Neuronal stem cell (in vitro differentiated cells): ENCODE results near the gene SLC25A45.
"Not testable (repeated sequence)": the region's sequence is repeated elsewhere in the genome, so short reads cannot be mapped to it uniquely, and the experiment has no call there.

ENCODE experiments used
- DNase-seq: peaks from one replicate; pipeline ENCODE4 v3.0.0-alpha.2; 2013; ENCODE audit warnings: low spot score
- H2AFZ ChIP-seq: one replicate; pipeline ENCODE4 v1.6.1; 2013; ENCODE audit warnings: mild to moderate bottlenecking, low read length, inconsistent platforms
- H2AK5ac ChIP-seq: 2 replicates; pipeline ENCODE4 v1.6.1; 2013; ENCODE audit warnings: low read depth, mild to moderate bottlenecking, inconsistent platforms, low read length, moderate library complexity, mixed read lengths
- H2BK120ac ChIP-seq: 2 replicates; pipeline ENCODE4 v1.6.1; 2013; ENCODE audit warnings: low read depth, mild to moderate bottlenecking, inconsistent platforms, low read length, moderate library complexity, mixed read lengths
- H2BK12ac ChIP-seq: one replicate; pipeline ENCODE4 v1.6.1; 2013; ENCODE audit warnings: low read length, inconsistent platforms
- H2BK15ac ChIP-seq: 2 replicates; pipeline ENCODE4 v1.6.1; 2013; ENCODE audit warnings: mild to moderate bottlenecking, low read length, inconsistent platforms, mixed read lengths
- H2BK5ac ChIP-seq: one replicate; pipeline ENCODE4 v1.6.1; 2013; ENCODE audit warnings: inconsistent platforms, mild to moderate bottlenecking, low read length, moderate library complexity
- H3K14ac ChIP-seq: one replicate; pipeline ENCODE4 v1.6.1; 2013; ENCODE audit warnings: low read length, inconsistent platforms
- H3K18ac ChIP-seq: 2 replicates; pipeline ENCODE4 v1.6.1; 2013; ENCODE audit warnings: low read length, inconsistent platforms
- H3K23ac ChIP-seq: 2 replicates; pipeline ENCODE4 v1.6.1; 2013; ENCODE audit warnings: low read depth, mild to moderate bottlenecking, mixed read lengths, low read length, inconsistent platforms; ENCODE audit not compliant: poor library complexity
- H3K27ac ChIP-seq: replicated peaks from 3 replicates; pipeline ENCODE4 v1.5.1; 2013; ENCODE audit warnings: low read length, inconsistent platforms
- H3K27me3 ChIP-seq, 3 experiments: 2 replicates each; pipeline ENCODE4 v1.6.1; 2013; ENCODE audit warnings: low read length in 3 of 3, mild to moderate bottlenecking in 2 of 3, inconsistent platforms in 1 of 3, low read depth in 1 of 3, mixed read lengths in 1 of 3, moderate library complexity in 1 of 3; ENCODE audit not compliant: control insufficient read depth in 3 of 3, insufficient read depth in 3 of 3
- H3K36me3 ChIP-seq, 2 donors: replicated peaks in 1 of 2; 2 replicates each; pipeline ENCODE4 v1.6.1; 2013; ENCODE audit warnings: low read length in 2 of 2; ENCODE audit not compliant: control insufficient read depth in 2 of 2, insufficient read depth in 2 of 2
- H3K4ac ChIP-seq: 2 replicates; pipeline ENCODE4 v1.6.1; 2013; ENCODE audit warnings: inconsistent platforms, mild to moderate bottlenecking, low read length, moderate library complexity
- H3K4me1 ChIP-seq, 2 donors: 1 replicate in 1 of 2; 2 replicates in 1 of 2; pipeline ENCODE4 v1.6.1; 2013; ENCODE audit warnings: low read length in 2 of 2, low read depth in 1 of 2; ENCODE audit not compliant: control insufficient read depth in 2 of 2, insufficient read depth in 1 of 2
- H3K4me2 ChIP-seq: one replicate; pipeline ENCODE4 v1.6.1; 2013; ENCODE audit warnings: mild to moderate bottlenecking, low read length, inconsistent platforms; ENCODE audit not compliant: insufficient read depth, poor library complexity, severe bottlenecking
- H3K4me3 ChIP-seq, 2 donors: 2 replicates each; pipeline ENCODE4 v1.5.1; 2013; ENCODE audit warnings: low read length in 2 of 2, mild to moderate bottlenecking in 2 of 2, inconsistent platforms in 1 of 2, moderate library complexity in 1 of 2
- H3K79me1 ChIP-seq: one replicate; pipeline ENCODE4 v1.6.1; 2013; ENCODE audit warnings: low read depth, mild to moderate bottlenecking, inconsistent platforms, low read length, moderate library complexity
- H3K9ac ChIP-seq: one replicate; pipeline ENCODE4 v1.6.1; 2013; ENCODE audit warnings: mild to moderate bottlenecking, low read depth, low read length, inconsistent platforms; ENCODE audit not compliant: poor library complexity
- H3K9me3 ChIP-seq, 2 donors: replicated peaks in 1 of 2; 2 replicates each; pipeline versions ENCODE3 to v1.6.1; 2013; ENCODE audit warnings: low read length in 2 of 2, mild to moderate bottlenecking in 2 of 2, inconsistent platforms in 1 of 2, low read depth in 1 of 2, mixed read lengths in 1 of 2, moderate library complexity in 1 of 2; ENCODE audit not compliant: control insufficient read depth in 2 of 2, insufficient read depth in 1 of 2
- H4K8ac ChIP-seq: one replicate; pipeline ENCODE4 v1.6.1; 2013; ENCODE audit warnings: low read depth, mild to moderate bottlenecking, inconsistent platforms, low read length, moderate library complexity
- H4K91ac ChIP-seq: one replicate; pipeline ENCODE4 v1.6.1; 2013; ENCODE audit warnings: low read length, low read depth, mild to moderate bottlenecking, inconsistent platforms; ENCODE audit not compliant: poor library complexity
- WGBS, 2 donors: extraction: QIAGEN DNeasy Blood & Tissue Kit; methylation state at CpG; one replicate each; pipeline ENCODE4 v1.1.7; 2013; ENCODE audit warnings: missing lambda C conversion rate in 2 of 2, mixed read lengths in 1 of 2; ENCODE audit not compliant: insufficient read length in 2 of 2, insufficient replicate concordance in 1 of 2; ENCODE audit errors: extremely low coverage in 2 of 2; 5-methylcytosine and 5-hydroxymethylcytosine counted together

The SLC25A45 gene

GRCh38 chr11:65334696-65335295 lies 47.6 kb downstream of the SLC25A45 start:
- H2AK5ac ChIP-seq: no peak overlapping the region
- no peak overlapping the region for H3K18ac ChIP-seq
- no peak overlapping the region for H3K23ac ChIP-seq
- no peak overlapping the region for H4K8ac ChIP-seq
- H3K36me3 ChIP-seq: peaks cover 6 to 27% of the 10 kb centered on the region in 2 donors
- peak overlapping the region; percentile 81 to 94 for H3K4me3 ChIP-seq
- peak overlapping the region; percentile 83 for H3K4me2 ChIP-seq
- H3K4me1 ChIP-seq: peaks cover 0 to 5% of the 10 kb centered on the region in 2 donors
- peaks cover 3% of the 10 kb centered on the region for H3K79me1 ChIP-seq
- no peak overlapping the region for H2BK120ac ChIP-seq
- H2AFZ ChIP-seq: no peak overlapping the region
- peak overlapping the region; percentile 20 for H3K27ac ChIP-seq
- no peak overlapping the region for H3K4ac ChIP-seq
- no peak for DNase-seq
- no peak overlapping the region for H2BK15ac ChIP-seq
- no peaks in the 10 kb centered on the region for H3K9me3 ChIP-seq
- H2BK12ac ChIP-seq: no peak overlapping the region
- no peak overlapping the region for H3K9ac ChIP-seq
- no peak overlapping the region for H2BK5ac ChIP-seq
- H4K91ac ChIP-seq: no peak overlapping the region
- no peaks in the 10 kb centered on the region for H3K27me3 ChIP-seq
- WGBS, 2 donors: no CpG with 5 or more reads among the region's 5 CpGs
- no peak overlapping the region for H3K14ac ChIP-seq

GRCh38 chr11:65332591-65332990 lies 49.9 kb downstream of the SLC25A45 start:
- not testable (repeated sequence) for H3K79me1 ChIP-seq, H3K23ac ChIP-seq, H2BK5ac ChIP-seq, DNase-seq, H2BK15ac ChIP-seq, H3K4me3 ChIP-seq, H2BK120ac ChIP-seq, H3K9me3 ChIP-seq, H3K18ac ChIP-seq, H4K91ac ChIP-seq, H2AFZ ChIP-seq, H3K4ac ChIP-seq, H3K14ac ChIP-seq, H3K27ac ChIP-seq, H3K4me1 ChIP-seq, H2AK5ac ChIP-seq, H3K36me3 ChIP-seq, H2BK12ac ChIP-seq, H3K27me3 ChIP-seq, H3K9ac ChIP-seq, H4K8ac ChIP-seq, H3K4me2 ChIP-seq
- no CpG with 5 or more reads among the region's 9 CpGs for WGBS, 2 donors

- Histone ChIP-seq H3K79me1 (peaks cover 3% of the 10 kb centered on the region), H3K4me2 (no peak overlapping the region), H2BK12ac (no peak overlapping the region), H3K23ac (no peak overlapping the region), H2BK5ac (no peak overlapping the region), H4K91ac (no peak overlapping the region), H3K36me3 (no peaks in the 10 kb centered on the region), H3K9ac (no peak overlapping the region), H3K4ac (no peak overlapping the region), H3K14ac (no peak overlapping the region), H3K4me3 (no peak overlapping the region), H2AFZ (peak overlapping the region; percentile 78), H3K27me3 (no peaks in the 10 kb centered on the region), H2BK120ac (no peak overlapping the region), H3K9me3 (no peaks in the 10 kb centered on the region), H3K4me1 (peaks cover 0 to 5% of the 10 kb centered on the region in 2 donors), H2BK15ac (no peak overlapping the region), H3K18ac (no peak overlapping the region), H4K8ac (no peak overlapping the region), H3K27ac (no peak overlapping the region), H2AK5ac (no peak overlapping the region)
- no CpG with 5 or more reads among the region's 7 CpGs for WGBS, 2 donors
- no peak for DNase-seq
Measured at GRCh38 chr11:65330544-65330943, 51.9 kb downstream of the SLC25A45 start.

GRCh38 chr11:65329944-65330403 lies 52.5 kb downstream of the SLC25A45 start:
- Histone ChIP-seq H3K4me2 (no peak overlapping the region), H3K9me3 (no peaks in the 10 kb centered on the region), H3K36me3 (no peaks in the 10 kb centered on the region), H3K9ac (no peak overlapping the region), H2BK12ac (no peak overlapping the region), H3K18ac (no peak overlapping the region), H3K79me1 (peaks cover 3% of the 10 kb centered on the region), H3K4me1 (no peaks in the 10 kb centered on the region), H4K91ac (no peak overlapping the region), H3K27ac (no peak overlapping the region), H3K27me3 (no peaks in the 10 kb centered on the region), H2BK15ac (no peak overlapping the region), H3K4me3 (no peak overlapping the region), H3K4ac (no peak overlapping the region), H2BK5ac (no peak overlapping the region), H3K23ac (no peak overlapping the region), H2AFZ (peak overlapping the region; percentile 78), H2AK5ac (no peak overlapping the region), H4K8ac (no peak overlapping the region), H2BK120ac (no peak overlapping the region), H3K14ac (no peak overlapping the region)
- DNase-seq: peak; percentile 93
- no CpG with 5 or more reads among the region's 13 CpGs for WGBS, 2 donors
